ENCODE data around the gene VGF.
"Not testable (repeated sequence)": the region's sequence is repeated elsewhere in the genome, so short reads cannot be mapped to it uniquely, and the experiment has no call there.

Gene VGF

GRCh38 chr7:101113836-101114235, 51.5 kb downstream of the VGF start:
- DNase-seq = no peak
- Histone ChIP-seq H3K9me3 (no peaks in the 10 kb centered on the region), H3K4me3 (no peak overlapping the region), H3K4me1 (peaks cover 0 to 53% (median 28%) of the 10 kb centered on the region in 4 donors), H3K27ac (peak overlapping the region; percentile 68 to 73), H3K36me3 (no peaks in the 10 kb centered on the region), H3K27me3 (no peaks in the 10 kb centered on the region)
- intact Hi-C loops (cut with DNase I; ENCODE audit: low total_unique reads) = no loop called here
- no peak for TF ChIP-seq CTCF (IDR thresholded peaks at IDR 0.05)

GRCh38 chr7:101113140-101113539, 52.2 kb downstream of the VGF start:
- DNase-seq; H3K4me3 ChIP-seq; H3K36me3 ChIP-seq; H3K27me3 ChIP-seq; H3K9me3 ChIP-seq; intact Hi-C loops (cut with DNase I; ENCODE audit: low total_unique reads): not testable (repeated sequence)
- H3K27ac ChIP-seq = peak overlapping the region; percentile 68 to 73
- peaks cover 0 to 52% (median 29%) of the 10 kb centered on the region in 4 donors for H3K4me1 ChIP-seq
